H7 (cell line): ENCODE data around the gene ABCC1. TPM values are rescaled to one million over a fixed set of nuclear protein-coding genes. Genes with fewer than 3 reads are reported as not detected.
A peak's percentile ranks its signal among the peaks of the same experiment; 100 is the strongest.
"Not testable (repeated sequence)": the region's sequence is repeated elsewhere in the genome, so short reads cannot be mapped to it uniquely, and the experiment has no call there.

ENCODE experiments used
- DNase-seq: peaks from one replicate; pipeline ENCODE4 v3.0.0; 2012
- H3K27me3 ChIP-seq: 2 replicates; pipeline ENCODE4 v1.6.0; 2011; ENCODE audit warnings: mild to moderate bottlenecking, low read length; ENCODE audit not compliant: control insufficient read depth, insufficient read depth
- H3K36me3 ChIP-seq: replicated peaks from 2 replicates; pipeline ENCODE4 v1.5.1; 2011; ENCODE audit warnings: low read length; ENCODE audit not compliant: control insufficient read depth, insufficient read depth
- H3K4me3 ChIP-seq: 2 replicates; pipeline ENCODE4 v1.5.1; 2011; ENCODE audit warnings: low read depth, mild to moderate bottlenecking, control low read depth, low read length, moderate library complexity; ENCODE audit not compliant: insufficient read depth
- total RNA-seq: library from RNA; depleted of rRNA; stranded (reverse); fragments of >200 nt; shearing (Covaris generic); gene quantifications from 2 replicates; pipeline ENCODE4 v1.2.3, GENCODE V29; 2014

Gene ABCC1
- total RNA-seq, 1 experiment from 2014 or later = 22.0 TPM

DNA sequence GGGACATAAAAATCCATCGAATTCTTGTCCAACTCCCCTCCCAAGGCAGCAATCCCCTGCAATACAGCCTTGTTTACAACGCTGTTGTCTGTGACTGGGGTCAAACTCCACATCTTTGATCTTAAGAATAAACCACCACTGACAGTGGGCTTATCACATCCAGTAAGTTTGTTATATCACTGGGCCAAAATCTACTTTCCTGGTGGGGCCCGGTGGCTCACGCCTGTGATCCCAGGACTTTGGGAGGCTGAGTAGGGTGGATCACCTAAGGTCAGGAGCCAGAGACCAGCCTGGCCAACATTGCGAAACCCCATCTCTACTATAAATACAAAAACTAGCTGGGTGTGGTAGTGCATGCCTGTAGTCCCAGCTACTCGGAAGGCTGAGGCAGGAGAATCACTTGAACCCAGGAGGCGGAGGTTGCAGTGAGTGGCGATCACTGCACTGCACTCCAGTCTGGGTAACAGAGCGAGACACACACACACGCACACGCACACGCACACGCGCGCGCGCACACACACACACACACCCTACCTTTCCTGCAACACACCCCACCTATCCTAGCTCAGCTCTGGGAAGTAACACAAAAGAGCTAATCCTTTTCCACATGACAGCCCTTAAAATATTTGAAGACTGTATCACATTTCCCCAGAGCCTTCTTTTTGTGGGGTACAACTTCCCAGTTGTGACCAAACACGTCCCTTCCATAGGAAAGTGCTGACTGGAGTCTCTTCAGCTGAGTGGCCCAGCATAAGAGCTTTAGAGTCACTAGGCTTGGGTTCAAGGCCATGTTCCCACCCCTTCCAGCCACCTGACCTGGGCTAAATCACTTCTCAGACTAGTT lies 20.9 kb upstream of the ABCC1 start:
- Histone ChIP-seq H3K27me3 (no peaks in the 10 kb centered on the region), H3K4me3 (no peak overlapping the region), H3K36me3 (no peaks in the 10 kb centered on the region)
- DNase-seq = no peak

DNA sequence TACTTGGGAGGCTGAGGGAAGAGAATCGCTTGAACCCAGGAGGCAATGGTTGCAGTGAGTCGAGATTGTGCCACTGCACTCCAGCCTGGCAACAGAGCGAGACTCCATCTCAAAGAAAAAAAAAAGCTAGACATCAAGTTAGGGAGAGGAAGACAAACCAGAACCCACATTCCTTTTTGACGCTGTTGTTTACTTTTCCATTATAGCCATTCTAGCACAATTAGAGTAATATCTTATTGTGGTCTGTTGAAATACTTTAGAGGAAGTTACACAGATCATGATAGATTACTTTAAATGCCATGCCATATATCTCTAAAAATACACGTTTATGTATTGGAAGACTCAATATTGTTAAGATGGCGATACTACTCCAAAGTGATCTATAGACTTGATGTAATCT lies 16.5 kb upstream of the ABCC1 start:
- DNase-seq = no peak
- Histone ChIP-seq H3K36me3 (no peaks in the 10 kb centered on the region), H3K4me3 (no peak overlapping the region), H3K27me3 (no peaks in the 10 kb centered on the region)

DNA sequence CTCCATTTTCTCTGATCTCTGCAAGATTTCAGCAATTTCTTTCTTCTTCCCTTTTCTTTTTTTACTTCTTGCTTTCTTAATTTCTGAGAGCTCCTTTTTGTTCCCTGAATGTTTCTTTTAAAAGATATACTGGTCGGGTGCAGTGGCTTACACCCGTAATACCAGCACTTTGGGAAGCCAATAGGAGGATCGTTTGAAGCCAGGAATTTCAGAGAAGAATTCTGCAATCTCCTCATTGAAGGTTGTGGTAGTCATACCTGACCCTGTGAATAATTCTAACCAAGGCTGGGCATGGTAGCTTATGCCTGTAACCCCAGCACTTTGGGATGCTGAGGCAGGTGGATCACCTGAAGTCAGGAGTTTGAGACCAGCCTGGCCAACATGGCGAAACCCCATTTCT lies 15.6 kb upstream of the ABCC1 start:
- Histone ChIP-seq H3K36me3 (no peaks in the 10 kb centered on the region), H3K27me3 (no peaks in the 10 kb centered on the region), H3K4me3 (no peak overlapping the region)
- no peak for DNase-seq

DNA sequence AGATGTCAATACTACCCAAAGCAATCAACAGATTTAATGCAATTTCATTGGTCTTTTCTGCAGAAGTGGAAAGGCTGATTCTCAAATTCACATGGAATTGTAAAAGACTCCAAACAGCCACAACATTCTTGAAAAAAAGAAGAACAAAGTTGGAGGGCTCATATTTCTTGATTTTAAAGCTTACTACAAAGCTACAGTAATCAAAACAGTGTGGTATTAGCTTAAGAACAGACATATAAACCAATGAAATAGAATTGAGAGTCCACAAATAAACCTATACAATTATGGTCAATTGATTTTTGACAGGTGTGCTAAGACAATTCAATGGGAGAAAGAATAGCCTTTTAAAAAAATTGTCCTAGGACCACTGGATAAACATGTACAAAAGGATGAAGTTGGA lies 14.4 kb upstream of the ABCC1 start:
- no peak for DNase-seq
- no peaks in the 10 kb centered on the region for H3K36me3 ChIP-seq

DNA sequence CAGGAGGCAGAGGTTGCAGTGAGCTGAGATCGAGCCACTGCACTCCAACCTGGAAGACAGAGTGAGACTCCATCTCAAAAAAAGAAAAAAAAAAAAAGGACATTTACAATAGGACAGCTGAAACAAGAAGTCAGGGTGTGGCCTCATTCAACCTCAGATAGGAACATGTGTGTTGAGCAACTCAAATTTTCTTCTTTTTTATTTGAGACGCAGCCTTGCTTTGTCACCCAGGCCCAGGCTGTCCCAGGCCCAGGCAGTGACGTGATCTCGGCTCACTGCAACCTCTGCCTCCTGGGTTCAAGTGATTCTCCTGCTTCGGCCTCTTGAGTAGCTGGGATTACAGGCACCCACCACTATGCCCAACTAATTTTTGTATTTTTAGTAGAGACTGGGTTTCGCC lies 12.6 kb upstream of the ABCC1 start:
- H3K27me3 ChIP-seq, H3K4me3 ChIP-seq, H3K36me3 ChIP-seq, DNase-seq: not testable (repeated sequence)

More for the DNA sequence above, 14.4 kb upstream of the ABCC1 start:
- Histone ChIP-seq H3K27me3 (no peaks in the 10 kb centered on the region), H3K4me3 (no peak overlapping the region)

DNA sequence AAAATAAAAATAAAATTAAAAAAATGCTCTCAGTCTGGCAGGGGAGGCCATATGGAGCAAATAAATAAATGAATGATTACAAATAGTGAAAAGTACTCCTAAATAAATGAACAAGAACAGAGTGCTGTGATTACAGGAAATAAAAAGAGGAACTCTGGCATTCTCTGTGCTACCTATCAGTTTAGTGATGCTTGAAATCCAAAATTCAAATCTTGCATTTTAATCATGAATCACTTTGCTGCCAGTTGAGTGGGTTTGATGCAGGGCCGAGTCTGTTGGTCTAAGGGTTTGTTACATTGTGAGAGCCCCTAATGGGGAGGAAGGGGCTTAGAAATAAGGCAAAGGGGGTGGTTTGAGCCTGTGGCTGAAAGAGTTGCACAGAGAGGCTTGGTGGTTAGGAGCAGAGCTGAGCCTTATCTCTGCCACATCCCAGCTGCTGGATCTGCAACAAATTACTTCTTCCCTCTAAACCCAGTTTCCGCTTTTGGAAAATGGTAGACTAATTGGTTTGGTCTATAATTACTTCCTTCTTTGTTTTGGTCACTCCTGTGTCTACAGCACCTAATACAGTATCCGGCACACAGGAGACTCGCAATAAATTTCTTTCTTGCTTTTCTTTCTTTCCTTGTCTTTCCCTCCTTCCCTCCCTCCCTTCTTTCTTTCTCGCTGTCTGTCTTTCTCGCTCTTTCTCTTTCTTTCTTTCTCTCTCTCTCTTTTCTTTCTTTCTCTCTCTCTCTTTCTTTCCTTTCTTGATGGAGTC lies 6.3 kb upstream of the ABCC1 start:
- no peak for DNase-seq
- Histone ChIP-seq H3K4me3 (no peak overlapping the region), H3K36me3 (no peaks in the 10 kb centered on the region), H3K27me3 (no peaks in the 10 kb centered on the region)

DNA sequence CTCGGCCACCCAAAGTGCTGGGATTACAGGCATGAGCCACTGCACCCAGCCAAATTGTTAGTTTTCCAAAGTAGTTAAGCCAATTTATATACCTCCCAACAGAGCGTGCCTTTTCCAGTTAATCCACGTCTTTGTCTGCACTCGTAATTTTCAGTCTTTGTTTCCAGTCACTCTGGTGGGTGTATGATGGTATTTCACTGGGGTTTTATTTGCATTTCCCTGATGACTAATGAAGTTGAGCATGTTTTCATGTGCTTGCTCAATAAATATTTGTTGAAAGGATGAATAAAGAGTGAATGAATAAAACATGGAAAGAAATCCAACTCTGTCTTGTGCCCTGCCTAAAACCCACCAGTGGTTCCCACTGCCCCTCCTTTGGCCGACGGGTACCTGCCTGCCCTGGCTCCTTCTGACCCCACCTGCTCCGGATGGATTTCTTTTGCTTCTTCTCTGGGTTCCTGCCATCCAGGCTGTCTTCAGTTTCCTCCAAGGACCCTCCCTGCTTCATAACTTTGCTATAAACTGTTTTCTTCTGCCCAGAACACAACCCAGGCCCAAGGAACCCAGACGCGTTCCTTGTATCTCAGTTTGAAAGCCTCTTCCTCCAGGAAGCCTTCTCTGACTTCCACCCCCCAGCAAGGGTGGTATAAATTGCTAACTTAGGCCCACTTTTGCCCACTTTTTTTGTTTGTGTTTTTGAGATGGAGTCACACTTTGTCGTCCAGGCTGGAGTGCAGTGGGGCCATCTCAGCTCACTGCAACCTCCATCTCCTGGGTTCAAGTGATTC lies 3.0 kb upstream of the ABCC1 start:
- Histone ChIP-seq H3K4me3 (no peak overlapping the region), H3K27me3 (no peaks in the 10 kb centered on the region), H3K36me3 (no peaks in the 10 kb centered on the region)
- DNase-seq = no peak

DNA sequence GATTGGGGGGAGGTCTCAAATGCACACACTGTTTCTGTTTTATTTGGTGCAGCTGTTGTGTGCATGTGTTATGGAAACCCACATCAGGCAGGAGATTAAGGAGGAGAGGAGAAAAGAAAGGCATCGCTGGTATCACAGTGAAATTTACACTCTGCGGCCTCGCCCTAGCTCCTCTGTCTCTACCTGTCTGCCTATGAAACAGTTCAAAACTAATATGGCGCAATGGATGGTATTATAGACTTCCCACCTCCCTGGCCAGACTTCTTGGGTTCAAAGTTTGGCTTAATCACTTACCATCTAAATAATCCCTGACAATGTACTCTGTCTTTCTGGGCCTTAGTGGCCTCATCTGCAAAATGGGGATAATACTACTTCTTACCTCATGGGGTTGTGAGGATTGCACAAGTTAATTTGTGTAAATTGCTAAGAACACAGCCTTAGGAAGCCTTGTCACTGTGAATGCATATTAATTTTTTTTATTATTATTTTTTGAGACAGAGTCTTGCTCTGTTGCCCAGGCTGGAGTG lies 1.4 kb upstream of the ABCC1 start:
- DNase-seq = no peak
- Histone ChIP-seq H3K36me3 (no peaks in the 10 kb centered on the region), H3K4me3 (no peak overlapping the region), H3K27me3 (no peaks in the 10 kb centered on the region)

DNA sequence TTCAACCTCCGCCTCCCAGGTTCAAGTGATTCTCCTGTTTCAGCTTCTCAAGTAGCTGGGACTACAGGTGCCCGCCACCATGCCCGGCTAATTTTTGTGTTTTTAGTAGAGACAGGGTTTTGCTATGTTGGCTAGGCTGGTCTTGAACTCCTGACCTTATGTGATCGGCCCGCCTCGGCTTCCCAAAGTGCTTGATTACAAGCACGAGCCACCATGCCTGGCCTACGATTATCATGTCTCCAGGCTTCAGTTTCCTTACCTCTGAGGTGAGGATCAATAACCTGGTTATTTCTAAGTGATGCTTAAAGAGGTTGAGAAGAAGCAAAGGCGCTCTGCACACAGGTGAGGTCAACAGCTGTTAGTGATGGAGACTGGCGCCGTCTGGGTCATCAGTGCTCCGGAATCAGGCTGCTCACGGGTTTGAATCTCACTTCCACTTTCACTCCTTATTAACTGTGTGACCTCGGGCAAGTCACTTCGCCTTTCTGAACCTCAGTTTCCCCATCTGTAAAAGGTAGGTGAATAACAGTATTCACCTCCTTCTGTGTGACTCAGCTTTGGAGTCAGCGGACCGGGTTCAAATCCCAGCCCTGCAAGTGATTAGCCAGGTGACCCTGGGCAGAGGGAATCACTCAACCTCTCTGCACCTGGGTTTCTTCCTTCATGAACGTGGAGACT lies 745 bp upstream of the ABCC1 start:
- Histone ChIP-seq H3K36me3 (no peaks in the 10 kb centered on the region), H3K27me3 (no peaks in the 10 kb centered on the region), H3K4me3 (peak overlapping the region; percentile 59)
- no peak for DNase-seq

DNA sequence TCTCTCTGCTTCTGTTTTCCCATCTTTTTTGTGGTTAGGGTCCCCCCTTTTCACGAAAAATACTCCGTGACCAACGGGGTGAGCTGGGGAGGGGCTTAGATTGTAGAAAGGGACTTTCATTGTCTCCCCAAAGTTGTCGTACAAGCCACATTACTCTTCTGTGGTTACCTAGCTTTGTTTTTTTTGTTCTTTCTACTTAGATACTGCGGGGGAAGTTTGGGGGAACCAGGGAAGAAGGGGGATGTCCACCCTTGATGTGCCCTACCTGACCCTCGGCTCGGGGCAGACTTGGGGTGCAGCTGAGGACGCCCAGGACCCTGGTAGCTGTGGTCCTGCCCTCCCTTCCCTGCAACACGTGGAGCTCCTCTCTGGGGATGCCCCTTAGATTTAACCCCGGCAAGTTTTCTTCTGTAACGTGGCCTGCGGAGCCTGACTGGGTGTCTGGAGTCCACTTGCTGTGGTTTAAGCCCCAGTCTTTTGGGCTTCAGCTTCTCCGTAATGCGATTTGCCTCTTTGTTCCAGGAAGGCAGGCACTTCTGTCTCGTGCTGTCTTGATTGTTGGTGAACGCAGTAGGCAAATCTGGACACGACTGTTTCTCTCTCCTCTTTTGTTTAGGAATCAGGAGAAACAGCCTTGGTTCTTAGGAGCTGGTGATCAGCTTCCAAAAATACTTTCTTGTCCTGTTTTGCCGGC lies 892 bp downstream of the ABCC1 start:
- Histone ChIP-seq H3K27me3 (no peaks in the 10 kb centered on the region), H3K4me3 (peak overlapping the region; percentile 78), H3K36me3 (no peaks in the 10 kb centered on the region)
- DNase-seq = peak; percentile 59

DNA sequence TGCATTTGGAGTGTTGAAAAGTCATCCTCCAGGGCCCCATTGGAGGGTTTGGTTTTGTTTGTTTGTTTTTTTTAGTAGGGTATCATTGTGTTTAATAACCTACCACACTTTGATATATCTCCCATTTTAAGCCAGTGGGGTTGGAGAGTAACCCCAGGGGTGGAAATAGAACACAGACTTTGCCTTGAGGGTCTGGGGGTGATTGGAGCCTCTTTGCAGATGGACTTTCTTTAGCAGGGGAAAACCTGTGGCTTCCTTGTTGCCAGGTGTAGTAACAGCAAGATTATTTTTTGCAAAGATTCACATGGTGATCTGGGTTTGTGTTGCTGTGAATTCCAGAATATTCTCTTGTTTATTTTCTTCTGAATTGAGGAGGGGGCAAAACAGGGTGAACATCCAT lies 1.5 kb downstream of the ABCC1 start:
- no peaks in the 10 kb centered on the region for H3K36me3 ChIP-seq
- H3K27me3 ChIP-seq = no peaks in the 10 kb centered on the region
- peak overlapping the region; percentile 78 for H3K4me3 ChIP-seq
- DNase-seq = no peak

DNA sequence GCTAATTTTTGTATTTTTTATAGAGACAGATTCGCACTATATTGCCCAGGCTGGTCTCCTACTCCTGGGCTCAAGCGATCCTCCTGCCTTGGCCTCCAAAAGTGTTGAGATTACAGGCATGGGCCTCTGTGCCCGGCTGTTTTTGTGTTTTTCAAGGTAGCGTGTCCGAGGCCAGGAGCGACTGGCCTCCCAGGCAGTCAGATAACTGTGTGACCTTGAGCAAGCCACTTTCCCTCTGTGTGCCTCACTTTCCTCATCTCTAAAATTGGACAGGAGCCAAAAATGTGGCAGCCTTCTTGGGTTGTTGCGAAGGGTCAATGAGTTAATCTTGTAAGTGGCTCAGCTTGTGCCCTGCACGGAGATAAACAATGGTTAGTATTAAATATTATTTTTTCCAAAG lies 2.4 kb downstream of the ABCC1 start:
- H3K4me3 ChIP-seq = no peak overlapping the region
- no peaks in the 10 kb centered on the region for H3K27me3 ChIP-seq
- no peaks in the 10 kb centered on the region for H3K36me3 ChIP-seq

DNA sequence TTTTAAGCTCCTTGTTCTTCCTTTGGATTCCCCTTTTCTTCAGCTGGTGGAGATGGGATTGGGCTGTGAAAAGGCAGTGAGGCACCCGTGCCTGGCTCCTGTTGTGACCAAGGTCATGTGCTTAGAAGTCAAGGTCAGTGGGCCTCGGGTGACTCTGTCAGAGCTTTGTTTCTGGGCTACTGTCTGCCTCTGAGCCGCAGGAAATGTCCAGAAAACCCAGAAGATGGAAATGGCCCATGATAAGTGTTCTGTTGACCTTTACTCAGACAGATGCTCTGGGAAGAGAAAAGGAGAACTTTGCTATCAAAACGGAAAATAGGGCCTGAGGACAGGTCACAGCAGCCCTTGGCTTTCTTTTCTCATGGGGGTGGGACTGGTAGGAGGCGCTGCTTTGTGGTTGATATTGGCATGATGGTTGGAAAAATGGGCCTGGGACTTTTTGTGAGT lies 2.9 kb downstream of the ABCC1 start:
- DNase-seq = no peak

More for the DNA sequence above, 2.4 kb downstream of the ABCC1 start:
- DNase-seq = no peak

More for the DNA sequence above, 2.9 kb downstream of the ABCC1 start:
- Histone ChIP-seq H3K27me3 (no peaks in the 10 kb centered on the region), H3K4me3 (no peak overlapping the region), H3K36me3 (no peaks in the 10 kb centered on the region)
